GM19239 (cell line): ENCODE measurements around the gene SLC43A3.

Source experiments
- DNase-seq: peaks from one replicate; pipeline ENCODE4 v3.0.0; 2011; ENCODE audit warnings: low spot score; ENCODE audit not compliant: insufficient read length
- FAIRE-seq: peaks from 2 replicates; lab custom pipeline; 2011; peaks lifted over from hg19 to GRCh38; lab: Jason Lieb, UNC

SLC43A3 gene

DNA sequence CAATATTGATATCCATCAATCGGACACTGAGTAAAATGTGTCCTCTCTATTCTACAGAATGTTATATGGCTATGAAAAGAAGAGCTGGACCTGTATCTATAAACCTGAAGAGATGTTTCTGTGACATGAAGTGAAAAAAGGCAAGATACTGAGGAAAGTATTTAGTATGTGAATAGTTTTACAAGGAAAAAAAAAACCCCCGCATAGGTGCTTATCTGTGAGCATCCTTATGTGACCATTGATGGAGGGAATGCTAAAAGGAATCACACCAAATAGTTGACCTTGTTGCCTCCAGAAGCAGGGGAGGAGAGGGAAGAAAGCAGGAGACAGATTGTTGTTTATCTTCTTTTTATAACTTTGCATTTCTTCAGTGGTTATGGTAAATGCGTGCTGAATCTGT lies 35.8 kb downstream of the SLC43A3 start:
- DNase-seq (no peak), FAIRE-seq (no peak)

GRCh38 chr11:57390535-57390934 lies 36.4 kb downstream of the SLC43A3 start, which contains the start of gene PRG2:
PRG2 (minus strand) TSS chr11:57390650; CDS start chr11:57389944, 706 bp downstream.
- DNase-seq (no peak), FAIRE-seq (no peak)

DNA sequence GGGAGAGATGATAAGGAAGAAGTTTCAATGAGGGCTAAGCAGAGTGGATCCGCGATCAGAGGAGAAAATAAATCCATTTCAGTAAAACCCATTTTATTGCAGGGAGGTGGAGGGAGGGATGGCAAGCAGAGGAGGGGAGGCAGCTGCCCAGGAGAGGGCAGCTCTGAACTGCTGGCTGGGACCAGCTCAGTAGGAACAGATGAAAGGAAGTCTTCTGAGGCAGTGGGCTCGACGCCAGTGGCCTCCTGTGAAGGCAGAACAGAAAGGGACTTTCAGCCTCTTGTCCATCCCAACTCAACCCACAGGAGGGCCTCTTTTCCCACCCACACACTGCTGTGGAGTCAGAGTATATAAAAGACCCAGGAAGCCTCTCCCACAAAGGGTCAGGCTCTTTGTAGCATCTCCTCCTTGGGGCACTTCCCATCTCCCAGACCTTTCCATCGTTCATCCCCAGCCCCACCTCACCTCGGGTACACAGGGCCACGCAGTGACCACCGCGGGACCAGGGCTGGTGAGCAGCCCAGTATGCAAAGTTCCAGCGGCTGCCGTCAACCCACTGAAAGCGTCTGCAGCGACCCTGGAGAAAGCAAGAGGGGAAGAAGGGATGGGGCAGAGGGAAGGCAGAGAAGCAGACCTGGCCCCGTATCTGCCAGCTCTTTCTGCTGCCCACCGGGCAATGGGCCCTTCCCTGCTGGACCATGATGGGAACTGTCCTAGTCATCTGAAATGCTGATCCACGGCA lies 39.5 kb downstream of the SLC43A3 start:
- no peak for FAIRE-seq
- no peak for DNase-seq

DNA sequence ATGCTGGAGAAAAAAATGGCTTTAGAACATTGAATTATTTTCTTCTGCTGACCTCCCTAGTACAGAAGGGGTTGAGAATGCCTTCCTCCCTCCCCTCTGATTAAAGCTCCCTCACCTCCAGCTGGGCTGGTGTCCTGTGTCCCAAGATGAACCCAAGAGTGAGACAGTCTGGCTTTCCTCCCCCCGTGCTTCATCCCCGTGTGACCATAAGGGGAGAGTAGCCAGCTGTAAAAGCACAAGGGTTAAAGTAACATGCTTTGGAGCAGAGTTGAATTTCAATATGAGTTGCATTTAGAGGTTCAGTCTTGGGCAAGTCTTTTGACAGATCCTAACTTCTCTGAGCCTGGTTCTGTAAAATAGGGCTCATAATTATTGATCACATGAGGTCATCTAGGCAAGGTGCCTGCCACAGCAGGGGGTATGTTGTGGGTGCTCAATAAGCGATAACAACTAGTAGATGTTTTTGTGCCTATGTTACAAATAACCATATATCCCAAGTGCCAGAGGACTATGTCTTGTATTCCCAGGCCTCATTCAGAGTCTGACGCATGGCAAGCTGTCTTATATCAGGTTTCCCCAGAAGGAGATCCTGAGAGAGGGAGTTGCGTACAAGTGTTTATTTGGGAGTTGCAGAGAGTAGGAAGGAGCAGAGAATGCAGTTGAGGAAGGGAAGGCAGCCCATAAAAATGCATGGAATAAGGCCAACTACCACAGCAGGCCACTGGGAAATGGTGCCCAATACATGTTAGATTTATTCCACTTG lies 40.6 kb downstream of the SLC43A3 start:
- FAIRE-seq (no peak), DNase-seq (no peak)

- FAIRE-seq (no peak), DNase-seq (no peak)
These were observed 45.9 kb downstream of the SLC43A3 start, which contains the start of gene PRG3 for GRCh38 chr11:57380975-57381374. PRG3 (minus strand) TSS chr11:57381150; CDS start chr11:57380708, 442 bp downstream.

DNA sequence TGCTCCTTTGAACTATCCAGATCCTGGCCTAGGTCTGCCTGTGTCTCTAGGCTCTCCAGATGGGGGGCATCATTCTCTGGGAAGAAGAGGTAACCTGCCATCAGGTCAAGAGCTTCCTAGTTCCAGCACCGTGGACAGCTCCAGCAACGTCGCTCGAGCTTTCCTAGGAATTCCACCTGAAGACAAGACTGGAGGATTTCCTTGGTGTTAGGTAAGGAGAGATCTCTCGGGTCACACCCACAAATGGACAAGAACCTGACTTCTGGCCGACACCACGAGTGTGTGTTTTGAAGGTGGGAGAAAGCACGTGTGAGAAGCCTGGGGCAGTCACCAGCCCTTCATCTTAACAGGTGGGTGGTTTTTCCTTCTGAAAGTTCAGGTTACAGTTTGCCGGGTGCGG lies 47.2 kb downstream of the SLC43A3 start:
- DNase-seq, result no peak

GRCh38 chr11:57378186-57378585 lies 48.7 kb downstream of the SLC43A3 start:
- FAIRE-seq (no peak), DNase-seq (no peak)

More for the DNA sequence above, 47.2 kb downstream of the SLC43A3 start:
- no peak for FAIRE-seq

DNA sequence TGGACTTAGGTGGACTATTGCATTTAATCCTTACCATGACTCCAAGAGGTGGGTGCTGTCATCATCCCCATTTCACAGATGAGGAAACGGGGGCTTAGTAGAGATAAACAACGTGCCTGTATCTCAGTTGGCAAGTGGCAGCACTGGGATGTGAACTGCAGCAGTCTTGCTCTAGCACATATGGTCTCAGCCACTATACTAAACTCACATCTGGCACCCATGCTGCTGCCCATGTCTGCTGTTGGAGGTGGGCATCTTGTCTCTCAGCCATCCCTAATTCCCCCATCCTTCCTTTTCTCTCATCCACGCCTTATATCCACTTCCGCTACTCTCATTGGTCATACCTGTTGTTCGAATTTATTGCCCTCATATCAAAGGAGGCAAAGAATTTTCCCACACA lies 49.8 kb downstream of the SLC43A3 start:
- no peak for DNase-seq
- no peak for FAIRE-seq

GRCh38 chr11:57376095-57377090 lies 50.5 kb downstream of the SLC43A3 start:
- DNase-seq (no peak), FAIRE-seq (no peak)

GRCh38 chr11:57375490-57375889 lies 51.4 kb downstream of the SLC43A3 start:
- no peak for FAIRE-seq
- no peak for DNase-seq

- FAIRE-seq (no peak), DNase-seq (no peak)
These were observed 52.0 kb downstream of the SLC43A3 start for GRCh38 chr11:57374966-57375365.

DNA sequence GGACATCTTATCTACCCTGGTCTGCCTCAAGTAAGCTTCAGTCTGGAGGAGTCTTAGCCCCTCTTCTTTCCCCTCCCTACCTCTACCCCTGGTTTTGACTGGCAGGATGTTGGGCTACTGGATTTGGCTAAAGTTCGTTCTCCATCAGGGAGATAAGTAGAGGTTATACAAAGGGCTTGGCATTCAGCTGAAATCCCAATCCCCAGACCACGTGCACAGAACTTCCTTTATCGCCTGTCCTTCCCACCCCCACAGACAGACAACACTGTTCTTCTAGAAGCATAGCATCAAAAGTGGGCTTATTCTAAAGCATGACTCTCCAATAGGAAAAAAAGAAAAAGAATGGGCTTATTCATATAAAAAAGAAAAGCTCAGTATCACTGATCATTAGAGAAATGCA lies 53.8 kb downstream of the SLC43A3 start:
- no peak for FAIRE-seq
- no peak for DNase-seq

DNA sequence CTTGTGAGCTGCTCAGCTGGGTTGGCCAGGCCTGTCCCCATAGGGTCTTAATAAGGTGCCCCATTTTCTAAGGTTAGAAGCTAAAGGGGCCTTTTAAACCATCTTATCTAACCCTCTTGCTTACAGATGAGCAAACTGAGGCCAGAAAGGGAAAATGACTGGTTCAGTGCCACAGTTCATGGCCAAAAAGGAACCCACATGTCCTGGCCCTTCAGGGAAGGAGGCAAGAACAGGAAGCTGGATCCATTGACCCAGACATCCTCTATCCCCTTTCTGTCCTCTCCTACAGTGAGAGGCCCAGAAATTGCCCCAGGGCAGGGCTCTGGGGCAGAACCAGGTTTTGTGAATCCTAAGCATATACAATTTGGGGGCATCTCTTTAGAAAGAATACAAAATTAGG lies 56.0 kb downstream of the SLC43A3 start:
- no peak for DNase-seq
- FAIRE-seq, result no peak

GRCh38 chr11:57370251-57370650 lies 56.7 kb downstream of the SLC43A3 start:
- FAIRE-seq, result no peak
- no peak for DNase-seq

DNA sequence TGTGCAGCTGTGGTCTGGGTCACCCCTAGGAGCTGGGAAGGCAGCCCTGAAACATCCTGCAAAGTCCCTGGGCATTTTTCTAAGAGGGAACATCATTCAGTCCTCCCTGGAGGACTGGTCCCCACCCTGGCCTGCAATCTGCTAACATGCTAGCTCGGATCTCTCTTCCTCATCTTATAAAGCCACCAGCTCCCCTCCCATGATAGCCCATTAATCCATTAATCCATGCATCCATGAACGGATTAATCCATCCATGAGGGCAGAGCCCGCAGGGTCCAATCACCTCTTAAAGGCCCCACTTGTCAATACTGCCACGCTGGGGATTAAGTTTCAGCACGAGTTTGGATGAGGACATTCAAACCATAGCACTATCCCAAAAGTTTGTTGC lies 58.1 kb downstream of the SLC43A3 start:
- FAIRE-seq (no peak), DNase-seq (no peak)

DNA sequence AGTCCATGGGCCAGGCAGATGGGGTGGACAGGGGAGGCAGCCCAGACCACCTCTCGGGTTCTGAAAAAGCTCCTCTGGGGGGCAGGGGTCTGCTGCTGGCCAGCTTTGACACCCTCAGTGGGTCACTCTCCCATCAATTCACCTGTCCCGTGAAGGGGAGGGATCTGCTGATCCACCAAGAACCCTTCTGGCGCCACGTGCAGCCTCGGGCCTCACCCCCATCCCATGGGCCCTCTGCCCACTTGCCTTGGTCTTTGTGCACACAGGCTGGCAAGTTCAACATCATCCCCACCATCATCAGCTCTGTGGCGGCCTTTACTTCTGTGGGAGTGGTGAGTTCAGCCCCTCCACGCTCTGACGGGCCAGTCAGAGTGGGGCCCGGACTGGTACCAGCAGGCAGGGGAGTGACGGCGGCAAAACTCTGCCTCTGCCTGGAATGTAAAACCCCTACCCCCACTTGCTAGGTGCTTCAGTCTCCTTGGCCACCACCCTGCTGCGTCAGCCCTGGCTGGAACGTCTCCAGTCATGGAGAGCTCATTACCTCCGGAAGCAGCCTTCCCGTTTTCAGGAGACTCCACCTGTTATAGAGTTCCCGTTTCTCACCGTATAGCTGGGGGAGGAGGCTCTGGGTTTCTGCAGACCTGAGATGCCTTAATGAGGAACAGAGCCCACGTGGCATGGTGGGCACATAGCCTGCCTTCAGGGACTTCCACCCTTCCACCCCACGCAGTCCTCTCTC lies 58.6 kb downstream of the SLC43A3 start:
- FAIRE-seq, result no peak
- no peak for DNase-seq

DNA sequence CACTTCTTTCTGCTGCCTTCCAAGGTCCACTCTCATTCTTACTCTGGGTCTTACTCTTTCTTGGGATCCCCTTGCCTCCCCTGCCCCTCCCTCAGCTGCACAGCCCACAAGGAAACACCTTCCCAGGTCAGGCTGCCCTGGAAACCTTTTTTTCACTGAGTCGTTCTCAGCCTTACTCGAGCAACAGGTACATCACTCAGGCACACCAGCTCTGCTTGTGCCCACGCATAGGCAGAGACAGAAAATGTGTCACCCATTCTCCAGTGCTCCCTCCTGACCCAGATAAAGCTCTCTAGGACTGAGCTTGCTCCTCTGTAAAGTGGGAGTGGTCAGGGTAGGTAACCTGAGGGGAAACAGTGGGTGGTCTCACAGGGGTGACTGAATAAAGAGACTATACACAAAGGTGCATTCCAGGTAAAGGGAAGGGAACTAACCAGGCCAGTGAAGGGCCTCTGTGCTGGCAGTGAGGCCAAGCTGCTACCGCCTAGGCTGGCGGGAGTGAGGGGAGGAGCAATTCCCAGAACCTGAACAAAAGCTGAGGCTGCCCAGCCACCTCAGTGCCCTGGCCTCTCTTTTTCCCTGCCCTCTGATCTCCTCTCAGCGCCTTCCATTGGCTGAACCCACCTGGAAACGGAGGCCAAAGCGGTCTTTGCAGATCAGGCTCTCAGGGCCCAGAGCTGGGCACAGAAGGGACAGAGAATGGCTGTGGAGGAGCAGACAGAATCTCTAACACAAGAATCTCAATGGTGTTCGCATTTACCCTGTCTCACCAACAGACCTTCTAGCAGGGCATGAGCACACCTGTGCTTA lies 61.9 kb downstream of the SLC43A3 start:
- FAIRE-seq (no peak), DNase-seq (no peak)

- FAIRE-seq, result no peak
- DNase-seq, result no peak
These were observed 63.5 kb downstream of the SLC43A3 start for GRCh38 chr11:57363131-57364080.
